Measurements from ENCODE around the gene CCT7.

DNA sequence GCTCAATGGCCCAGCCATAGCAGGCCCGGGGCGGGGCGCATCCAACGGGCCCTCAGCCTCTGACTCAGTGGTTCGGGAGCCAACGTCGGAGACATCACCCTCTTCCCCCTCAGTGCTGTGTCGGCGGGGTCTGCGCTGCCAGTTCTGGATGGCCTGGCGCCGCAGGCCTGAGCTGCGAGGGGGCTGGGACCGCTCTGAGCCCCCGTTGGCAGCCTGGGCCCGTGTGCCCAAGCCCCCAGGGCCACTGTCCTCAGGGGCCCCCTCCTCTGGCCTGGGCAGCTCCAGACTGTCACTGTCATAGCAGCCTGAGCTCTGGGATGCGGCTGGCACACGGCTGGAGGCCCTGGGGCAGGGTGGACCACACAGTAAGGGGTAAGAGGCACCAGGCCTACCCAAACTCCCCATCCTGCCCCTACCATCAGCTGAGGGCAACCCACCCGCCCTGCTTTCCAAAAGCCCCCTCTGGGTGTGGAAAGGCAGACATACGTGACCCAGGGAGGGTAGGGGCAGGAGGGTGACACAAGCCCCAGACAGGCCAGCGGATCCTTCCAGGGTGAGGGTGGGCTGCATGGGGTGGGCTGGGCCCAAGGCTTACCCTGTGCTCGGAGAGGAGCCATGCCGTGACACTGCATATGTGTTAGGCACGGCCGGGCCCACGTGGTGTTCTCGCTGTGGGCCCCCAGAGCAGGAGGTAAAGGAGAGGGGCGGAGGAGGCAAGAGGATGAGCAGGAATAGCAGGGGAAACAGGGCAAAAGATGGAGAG is 31.4 kb downstream of the CCT7 start:
- TF ChIP-seq CTCF (conservative IDR thresholded peaks at IDR 0.05): no peak
- TF ChIP-seq EZH2 (IDR thresholded peaks at IDR 0.05; ENCODE audit: low read depth): no peak
